HCT116 (cell line): ENCODE results near the gene AKR7A3.

Experiments
- CTCF ChIP-seq, 3 experiments: fragments of 200-600 bp in 1 of 3; sonication (generic) in 1 of 3; IDR thresholded peaks in 2 of 3; conservative IDR thresholded peaks in 1 of 3; 2 replicates each; pipeline ENCODE4 v1.5.1; 2012 to 2017; ENCODE audit warnings: low read depth in 2 of 3, low read length in 2 of 3, antibody characterized with exemption in 1 of 3, borderline replicate concordance in 1 of 3, control low read depth in 1 of 3, mild to moderate bottlenecking in 1 of 3, mixed read lengths in 1 of 3, mixed run types in 1 of 3, moderate library complexity in 1 of 3; ENCODE audit not compliant: insufficient read depth in 1 of 3
- FOSL1 ChIP-seq: IDR thresholded peaks from 2 replicates; pipeline ENCODE4 v1.6.1; 2012; ENCODE audit warnings: low read depth
- POLR2AphosphoS5 ChIP-seq: IDR thresholded peaks from 2 replicates; pipeline ENCODE4 v1.6.1; 2011; ENCODE audit warnings: mild to moderate bottlenecking, low read depth, low read length, moderate library complexity

- TF ChIP-seq POLR2AphosphoS5 (no peak), FOSL1 (no peak), CTCF (IDR thresholded peaks at IDR 0.05 in 2 of 3, conservative IDR thresholded peaks at IDR 0.05 in 1 of 3; ENCODE audit: borderline replicate concordance in 1 of 3, insufficient read depth in 1 of 3, low read depth in 2 of 3, low read length in 2 of 3) (no peak)
Observed at GRCh38 chr1:19324665-19324990, 36.1 kb upstream of the AKR7A3 start.
